Left lung (tissue), 10 donors: ENCODE results near the gene GLDN. TPM values are rescaled to one million over a fixed set of nuclear protein-coding genes. Genes with fewer than 3 reads are reported as not detected.

Source experiments
- ATAC-seq: fragments of 200-7000 bp; cut with Tn5 transposase; one replicate; pipeline ENCODE4 v1.9.1; 2020; ENCODE audit warnings: moderate library complexity
- DNase-seq, 4 donors: peaks; one replicate each; pipeline ENCODE4 v3.0.0-alpha.2; 2013 to 2020
- H3K27ac ChIP-seq, 2 donors: fragments of 200-600 bp; sonication (generic) in 1 of 2; one replicate each; pipeline versions ENCODE4 v1.5.0 to v1.8.0; 2020 to 2021
- H3K27me3 ChIP-seq, 2 donors: fragments of 200-600 bp; sonication (generic) in 1 of 2; one replicate each; pipeline versions ENCODE4 v1.5.0 to v1.8.0; 2020 to 2021
- H3K36me3 ChIP-seq, 2 donors: fragments of 200-600 bp; sonication (generic) in 1 of 2; one replicate each; pipeline versions ENCODE4 v1.5.0 to v1.8.0; 2020 to 2021
- H3K4me1 ChIP-seq, 2 donors: fragments of 200-600 bp; one replicate each; pipeline ENCODE4 v1.8.0; 2021
- H3K4me3 ChIP-seq, 2 donors: fragments of 200-600 bp; sonication (generic) in 1 of 2; one replicate each; pipeline versions ENCODE4 v1.5.0 to v1.8.0; 2020 to 2021; ENCODE audit warnings: mild to moderate bottlenecking in 1 of 2
- H3K9me3 ChIP-seq, 2 donors: fragments of 200-600 bp; sonication (generic) in 1 of 2; one replicate each; pipeline versions ENCODE4 v1.5.0 to v1.8.0; 2020 to 2021
- CTCF ChIP-seq, 2 donors: fragments of 200-600 bp; sonication (generic) in 1 of 2; IDR thresholded peaks; one replicate each; pipeline versions ENCODE4 v1.5.0 to v1.8.0; 2021; ENCODE audit warnings: antibody characterized with exemption in 2 of 2
- intact Hi-C, 2 donors: fragments of 100-400 bp; cut with DNase I; formaldehyde crosslinking; loops; one replicate each; pipeline versions ENCODE4 v1.11.2 to v1.14.2; 2022
- polyA plus RNA-seq, 6 donors: library from polyadenylated mRNA; unstranded; fragments of 120-200 nt; gene quantifications; one replicate each; pipeline ENCODE4 v1.2.1, GENCODE V29; 2013; ENCODE audit not compliant: insufficient read length in 6 of 6
- total RNA-seq, 2 donors: library from RNA; stranded (reverse); fragmentation: NEBNext Ultra II Directional; extraction: Animal tissue kit (Norgen Biotek cat#: 25700); gene quantifications; one replicate each; pipeline ENCODE4 v1.2.1, GENCODE V29; 2021
- donor health status: DM: no; HTN: yes; CAD: no.
- donor health status: DM: no; HTN: no; CAD: no.

The GLDN gene
- total and polyA plus RNA-seq, 8 donors = 0.12 to 58.6 (median 0.25) TPM

- Histone ChIP-seq H3K9me3 (no peaks in the 10 kb centered on the region), H3K27ac (no peak overlapping the region), H3K36me3 (no peaks in the 10 kb centered on the region), H3K4me3 (no peak overlapping the region), H3K27me3 (no peaks in the 10 kb centered on the region), H3K4me1 (peaks cover 5 to 9% of the 10 kb centered on the region in 2 donors)
- ATAC-seq (no peak), DNase-seq (no peak)
- intact Hi-C loops = no loop called here
- no peak for TF ChIP-seq CTCF (IDR thresholded peaks at IDR 0.05)
These were observed 35.8 kb downstream of the GLDN start for GRCh38 chr15:51377038-51377786.

DNA sequence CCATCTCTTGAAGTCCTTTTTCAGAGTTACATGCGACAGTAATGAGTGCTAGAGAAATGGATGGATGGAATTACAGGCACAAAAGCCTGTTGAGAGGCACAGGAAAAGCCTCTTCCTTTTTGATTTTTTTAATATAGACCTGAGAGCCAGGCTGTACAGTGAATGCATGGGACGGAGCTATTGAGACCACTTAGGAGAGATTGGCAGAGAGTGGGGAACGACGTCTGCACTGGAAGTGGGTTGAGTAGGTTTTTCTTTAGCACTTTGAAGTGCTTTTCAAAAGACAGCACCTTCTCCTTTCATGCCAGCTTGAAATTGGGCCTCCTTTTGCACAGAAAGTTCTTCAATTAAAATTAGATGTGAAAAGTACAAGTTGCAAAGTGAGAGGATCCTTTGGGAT lies 37.0 kb downstream of the GLDN start:
- DNase-seq = no peak

GRCh38 chr15:51379390-51379789 lies 37.9 kb downstream of the GLDN start:
- H3K36me3 ChIP-seq = peaks cover 0 to 4% of the 10 kb centered on the region in 2 donors
- no peak overlapping the region for H3K4me3 ChIP-seq
- DNase-seq (no peak), ATAC-seq (no peak)
- no peak overlapping the region for H3K27ac ChIP-seq
- peaks cover 0 to 5% of the 10 kb centered on the region in 2 donors for H3K27me3 ChIP-seq
- no peak for TF ChIP-seq CTCF (IDR thresholded peaks at IDR 0.05)
- no peaks in the 10 kb centered on the region for H3K9me3 ChIP-seq
- intact Hi-C loops = no loop called here
- peaks cover 5 to 9% of the 10 kb centered on the region in 2 donors for H3K4me1 ChIP-seq

More for the DNA sequence above, 37.0 kb downstream of the GLDN start:
- TF ChIP-seq CTCF (IDR thresholded peaks at IDR 0.05) = no peak
- intact Hi-C loops = no loop called here
- Histone ChIP-seq H3K27me3 (no peaks in the 10 kb centered on the region), H3K4me1 (peaks cover 5 to 9% of the 10 kb centered on the region in 2 donors), H3K9me3 (no peaks in the 10 kb centered on the region), H3K27ac (no peak overlapping the region), H3K4me3 (no peak overlapping the region), H3K36me3 (no peaks in the 10 kb centered on the region)
- ATAC-seq = no peak

DNA sequence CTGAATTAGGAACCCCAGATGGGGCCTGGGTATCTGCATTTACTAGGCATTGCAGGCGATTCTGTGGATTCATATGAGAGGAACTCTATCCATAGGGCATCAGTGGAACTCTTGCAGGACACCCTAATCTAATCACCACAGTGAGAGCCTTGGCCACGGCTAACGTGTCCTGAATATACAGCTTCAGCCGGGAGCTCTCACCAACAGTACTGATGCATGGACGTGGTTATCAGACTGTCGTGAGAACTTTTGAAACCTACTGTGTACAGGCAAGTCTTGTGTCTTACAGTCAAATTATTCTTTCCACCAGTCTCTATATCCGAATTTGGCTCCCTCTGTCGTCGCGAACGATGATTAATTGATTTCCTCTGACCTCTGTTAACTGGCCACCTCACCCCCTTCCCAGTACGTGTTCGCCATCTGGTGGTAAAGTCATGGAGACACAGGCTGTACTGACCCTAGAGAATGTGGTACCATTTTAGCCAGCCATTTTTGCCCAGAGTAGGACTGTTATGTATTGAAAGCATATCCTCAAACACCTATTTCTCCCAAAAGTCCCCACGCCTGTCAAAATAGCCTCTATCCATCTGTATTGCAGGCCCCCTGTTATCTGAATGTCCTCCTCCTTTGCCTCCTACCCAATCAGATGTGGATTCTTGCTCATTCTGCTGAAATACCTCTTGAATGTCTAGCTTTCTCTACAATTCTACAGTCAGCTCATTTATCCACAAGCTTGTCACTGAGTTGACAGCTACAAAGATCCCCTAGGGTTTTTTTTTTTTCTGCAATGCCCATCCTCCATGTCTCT lies 39.7 kb downstream of the GLDN start:
- no peak overlapping the region for H3K27ac ChIP-seq
- H3K36me3 ChIP-seq = peaks cover 0 to 8% of the 10 kb centered on the region in 2 donors
- peak; percentile 62 to 76 for TF ChIP-seq CTCF (IDR thresholded peaks at IDR 0.05)
- ATAC-seq (peak; percentile 95), DNase-seq (peak in 3 of 4 donors; percentile 51 to 61 (median 52))
- no peak overlapping the region for H3K4me3 ChIP-seq
- intact Hi-C loops = loop anchor here in 1 of 2 donors (5.0 kb wide), 1 partner anchor 94 kb away; no protein-coding TSS in a partner anchor
- H3K9me3 ChIP-seq = no peaks in the 10 kb centered on the region
- H3K27me3 ChIP-seq = peaks cover 0 to 5% of the 10 kb centered on the region in 2 donors
- H3K4me1 ChIP-seq = peaks cover 5 to 9% of the 10 kb centered on the region in 2 donors

- Histone ChIP-seq H3K4me1 (peaks cover 5 to 9% of the 10 kb centered on the region in 2 donors), H3K9me3 (no peaks in the 10 kb centered on the region), H3K36me3 (peaks cover 0 to 8% of the 10 kb centered on the region in 2 donors), H3K4me3 (no peak overlapping the region), H3K27ac (no peak overlapping the region), H3K27me3 (peaks cover 0 to 5% of the 10 kb centered on the region in 2 donors)
- peak; percentile 20 to 35 for TF ChIP-seq CTCF (IDR thresholded peaks at IDR 0.05)
- intact Hi-C loops = loop anchor here in 1 of 2 donors (5.0 kb wide), 1 partner anchor 95 kb away; no protein-coding TSS in a partner anchor
- peak in 1 of 4 donors; percentile 27 for DNase-seq
- peak; percentile 22 for ATAC-seq
These were observed 41.3 kb downstream of the GLDN start for GRCh38 chr15:51382787-51383186.
